Epithelial cell of prostate (primary cell): ENCODE measurements around the gene CATSPERZ.
A peak's percentile ranks its signal among the peaks of the same experiment; 100 is the strongest.

Experiments
- DNase-seq: peaks from one replicate; pipeline ENCODE4 v3.0.0-alpha.2; 2011; ENCODE audit warnings: low read depth, low spot score
- H3K27ac ChIP-seq: fragments of 450-650 bp; 2 replicates; pipeline ENCODE4 v1.5.1; 2017; ENCODE audit warnings: mild to moderate bottlenecking

Gene CATSPERZ, protein sequence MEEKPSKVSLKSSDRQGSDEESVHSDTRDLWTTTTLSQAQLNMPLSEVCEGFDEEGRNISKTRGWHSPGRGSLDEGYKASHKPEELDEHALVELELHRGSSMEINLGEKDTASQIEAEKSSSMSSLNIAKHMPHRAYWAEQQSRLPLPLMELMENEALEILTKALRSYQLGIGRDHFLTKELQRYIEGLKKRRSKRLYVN

DNA sequence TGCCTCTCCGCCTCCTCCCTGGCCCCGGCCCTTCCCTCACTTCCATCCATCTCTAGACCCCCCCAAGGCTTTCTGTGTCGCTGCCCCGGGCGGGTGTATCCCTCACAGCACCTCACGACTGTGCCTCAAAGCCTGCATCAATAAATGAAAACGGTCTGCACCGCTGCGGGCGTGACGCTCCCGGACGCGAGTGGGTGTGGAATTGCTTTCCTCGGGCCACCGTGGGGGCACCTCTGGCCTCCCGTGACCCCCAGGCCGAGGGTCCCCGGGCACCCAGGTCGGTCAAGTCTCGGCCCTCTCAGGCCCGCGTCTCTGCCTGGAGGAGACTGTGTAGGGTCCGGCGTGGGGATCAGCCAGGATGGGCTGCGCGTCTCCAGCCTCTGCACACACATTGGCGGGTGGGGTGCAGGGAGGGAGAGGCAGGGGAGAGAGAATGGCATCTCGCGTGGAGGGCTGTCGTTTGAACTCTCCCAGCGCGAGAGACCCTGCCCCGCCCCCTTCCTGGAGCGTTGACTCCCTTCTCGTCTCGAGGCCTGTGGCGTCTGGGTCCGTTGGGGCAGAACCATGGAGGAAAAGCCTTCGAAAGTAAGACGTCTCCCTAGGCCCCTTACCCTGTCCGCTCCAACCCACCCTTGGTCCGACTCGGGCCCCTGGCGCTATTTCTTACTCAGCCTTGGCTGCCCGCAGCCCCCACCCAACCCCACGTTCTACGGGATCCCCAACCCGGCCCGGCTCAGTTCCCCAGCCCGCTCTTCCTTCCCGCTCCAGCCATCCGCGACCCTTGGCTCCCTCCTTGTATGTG, at the start of gene CATSPERZ:
Gene CATSPERZ, plus strand, starts transcription at position 512 of the 802 bp plus-strand sequence. Its CDS starts 53 bp downstream, at position 565.
- no peak for DNase-seq
- H3K27ac ChIP-seq: no peak within 1 kb of the TSS

DNA sequence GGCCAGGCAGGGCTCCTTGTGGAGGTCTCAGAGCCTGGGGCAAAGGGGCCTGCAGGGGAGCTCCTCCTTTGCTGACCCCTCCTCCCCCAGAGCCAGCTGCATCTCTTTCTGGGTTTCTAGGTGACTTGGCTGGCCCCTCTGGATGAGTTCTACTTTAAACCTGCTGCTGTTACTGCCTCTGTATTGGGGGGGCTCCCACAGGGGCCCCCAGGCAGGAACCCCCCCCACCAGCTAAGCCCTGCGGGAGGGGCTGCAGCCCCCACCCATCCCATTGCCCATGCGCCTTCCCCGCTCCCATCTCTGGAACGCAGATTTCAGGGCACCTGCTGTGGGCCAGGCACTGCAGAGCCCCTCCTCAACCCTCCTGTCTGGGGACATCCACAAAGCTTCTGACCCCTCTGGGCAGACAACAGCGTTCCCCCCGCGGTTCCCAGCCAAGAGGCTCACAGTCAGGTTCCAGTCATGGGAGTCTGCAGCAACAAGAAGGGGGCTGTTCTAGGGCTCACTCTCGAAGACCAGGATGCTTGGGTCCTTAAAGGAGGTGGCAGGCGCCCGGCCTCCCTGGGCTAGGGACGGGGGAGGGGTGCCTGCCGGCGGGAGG, 49.6 kb upstream of the CATSPERZ start:
- H3K27ac ChIP-seq: no peak overlapping the region

DNA sequence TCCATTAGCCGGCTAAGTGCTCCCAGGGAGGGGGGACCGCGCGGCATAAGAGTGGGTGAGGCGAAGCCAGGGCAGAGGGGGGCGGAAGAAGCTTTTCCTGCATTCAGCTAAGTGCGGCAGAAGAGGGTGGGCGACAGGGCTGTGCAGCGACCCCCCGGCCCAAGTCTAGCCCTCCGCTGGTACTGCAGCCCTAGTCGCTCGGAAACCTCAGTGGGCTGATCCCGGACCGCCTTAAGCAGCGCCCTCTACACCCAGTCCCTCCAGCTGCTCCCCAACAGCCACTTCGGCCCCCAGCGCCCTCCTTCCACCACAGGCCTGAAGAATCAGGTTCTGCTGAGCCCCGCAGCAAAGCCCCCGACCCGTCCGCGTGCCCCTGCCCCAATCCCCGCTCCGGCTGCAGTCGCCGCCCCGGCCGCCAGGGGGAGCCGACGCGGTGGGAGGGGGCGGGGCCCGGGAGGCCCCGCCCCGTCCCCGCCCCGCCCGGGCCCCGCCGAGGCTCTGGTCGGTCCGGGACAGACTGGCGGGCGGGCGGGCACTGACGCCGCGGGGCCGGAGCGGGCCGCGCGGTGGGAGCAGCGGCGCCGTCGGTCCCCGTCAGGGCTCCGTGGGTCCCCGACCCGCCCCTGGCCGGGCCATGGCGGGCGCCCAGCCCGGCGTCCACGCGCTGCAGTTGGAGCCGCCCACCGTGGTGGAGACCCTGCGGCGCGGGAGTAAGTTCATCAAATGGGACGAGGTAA, 49.0 kb upstream of the CATSPERZ start, which contains the start of gene PLCB3:
Gene PLCB3, plus strand, starts transcription at position 515 of the 737 bp plus-strand sequence. Its CDS starts 120 bp downstream, at position 635.
- H3K27ac ChIP-seq: peak within 1 kb of the TSS; percentile 71
- DNase-seq: no peak

More for the DNA sequence above, 49.6 kb upstream of the CATSPERZ start:
- no peak for DNase-seq

DNA sequence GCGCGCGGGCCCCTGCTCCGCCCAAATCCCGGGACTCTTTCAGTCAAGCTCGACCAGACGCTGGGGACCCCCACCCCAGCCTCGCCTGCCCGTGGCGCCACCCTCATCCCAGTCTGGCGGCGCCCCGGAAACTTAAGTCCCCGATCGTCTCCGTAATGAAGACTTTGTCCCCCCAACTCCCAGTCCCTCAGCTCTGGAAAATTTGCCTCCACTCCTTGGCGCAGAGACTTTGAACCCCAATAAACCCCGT, 48.5 kb upstream of the CATSPERZ start:
- H3K27ac ChIP-seq: peak overlapping the region; percentile 71
- no peak for DNase-seq

DNA sequence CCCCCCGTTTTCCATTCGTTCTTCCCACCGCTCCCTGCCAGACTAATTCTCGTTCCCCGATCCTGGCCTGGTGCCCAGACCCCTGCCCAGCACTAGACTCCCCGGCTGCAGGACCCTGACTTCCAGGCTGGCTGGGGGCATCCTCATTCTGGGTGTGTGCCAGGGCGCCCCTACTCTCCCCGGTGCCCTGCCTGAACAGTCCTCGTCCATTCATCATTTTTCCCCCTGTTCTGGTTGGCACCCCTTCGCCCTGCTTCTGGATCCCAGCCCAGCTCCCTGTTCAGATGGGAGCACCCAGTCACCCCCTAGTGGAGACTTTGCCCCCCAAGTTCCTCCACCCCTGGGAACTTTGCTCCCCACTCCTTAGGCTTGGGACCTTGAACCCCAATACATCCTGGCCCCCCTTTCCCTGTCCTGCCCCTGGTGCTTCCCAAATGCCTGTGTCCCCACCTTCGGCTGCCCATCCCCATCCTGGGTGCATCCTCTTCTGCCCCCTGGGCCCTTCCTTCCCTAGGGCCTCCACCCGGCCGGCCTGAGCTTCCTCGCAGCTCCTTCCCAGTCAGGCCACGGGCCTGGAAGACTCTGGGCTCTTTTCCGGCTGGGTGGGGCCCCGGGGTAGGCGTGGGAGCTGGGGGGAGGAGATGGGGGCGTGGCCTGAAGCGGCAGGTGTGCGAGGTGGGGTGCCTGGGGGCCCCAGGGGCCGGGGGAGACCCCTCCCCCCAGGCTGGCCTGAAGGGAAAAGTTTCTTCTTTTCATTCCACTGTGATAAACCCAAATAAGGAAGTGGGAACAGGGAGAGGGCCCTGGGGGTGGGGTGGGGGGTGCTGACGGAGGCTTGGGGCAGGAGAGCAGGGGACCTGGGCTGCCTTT, 47.9 kb upstream of the CATSPERZ start:
- peak overlapping the region; percentile 71 for H3K27ac ChIP-seq
- no peak for DNase-seq

DNA sequence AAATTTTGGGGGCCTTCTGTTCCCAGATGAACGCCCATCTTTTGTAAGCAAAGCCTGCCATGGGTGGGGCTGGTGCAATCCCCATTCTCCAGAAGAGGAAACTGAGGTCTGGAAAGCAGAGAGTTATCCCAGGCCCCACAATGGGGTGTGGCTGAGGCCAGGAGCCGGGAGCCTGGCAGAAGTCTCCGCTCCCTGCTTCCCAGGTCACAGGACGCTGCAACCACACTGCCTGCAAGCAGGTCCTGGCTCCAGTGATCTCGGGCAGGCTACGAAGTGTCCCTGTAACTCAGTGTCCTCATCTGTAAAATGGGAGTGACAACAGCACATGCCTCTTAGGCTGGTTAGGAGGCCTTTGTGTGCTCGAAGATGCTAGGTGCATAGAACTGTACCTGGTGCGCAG, 47.1 kb upstream of the CATSPERZ start:
- DNase-seq: no peak
- H3K27ac ChIP-seq: no peak overlapping the region

DNA sequence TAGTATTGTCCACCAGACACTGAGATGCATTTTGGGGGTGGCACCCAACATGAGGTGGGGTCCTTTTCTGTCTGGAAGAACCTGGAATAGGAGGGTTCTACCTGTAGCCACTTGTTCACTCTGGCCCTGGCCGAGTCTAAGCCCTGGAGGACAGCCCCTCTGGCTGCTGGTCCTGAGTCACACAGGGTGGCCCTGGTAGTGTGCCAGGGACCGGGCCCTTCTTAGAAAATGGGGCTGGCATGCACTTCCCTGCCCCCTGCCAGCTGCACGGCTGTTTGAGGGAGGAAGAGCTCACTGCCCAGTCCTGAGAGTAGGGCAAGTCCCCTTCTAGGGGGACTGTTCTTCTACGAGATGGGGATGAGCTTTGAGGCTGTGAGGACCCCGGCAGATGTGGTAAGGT, 46.7 kb upstream of the CATSPERZ start:
- H3K27ac ChIP-seq: no peak overlapping the region

DNA sequence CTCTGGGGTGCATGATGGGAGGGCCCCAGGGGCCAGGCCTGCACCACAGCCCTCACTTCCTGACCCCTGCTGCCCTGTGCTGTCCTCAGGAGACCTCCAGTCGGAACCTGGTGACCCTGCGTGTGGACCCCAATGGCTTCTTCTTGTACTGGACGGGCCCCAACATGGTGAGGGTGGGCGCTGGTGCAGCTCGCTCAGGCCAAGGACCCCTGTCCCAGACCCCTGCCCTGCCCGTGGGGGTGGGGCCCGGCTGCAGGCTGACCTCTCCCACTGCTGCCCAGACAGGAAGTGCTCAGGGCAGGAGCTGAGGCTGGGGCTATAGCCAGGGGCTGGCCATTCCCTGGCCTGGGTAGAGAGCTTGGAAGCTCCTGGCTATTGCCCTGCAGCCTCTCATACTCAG, 45.8 kb upstream of the CATSPERZ start:
- H3K27ac ChIP-seq: no peak overlapping the region
- no peak for DNase-seq

More for the DNA sequence above, 46.7 kb upstream of the CATSPERZ start:
- no peak for DNase-seq

DNA sequence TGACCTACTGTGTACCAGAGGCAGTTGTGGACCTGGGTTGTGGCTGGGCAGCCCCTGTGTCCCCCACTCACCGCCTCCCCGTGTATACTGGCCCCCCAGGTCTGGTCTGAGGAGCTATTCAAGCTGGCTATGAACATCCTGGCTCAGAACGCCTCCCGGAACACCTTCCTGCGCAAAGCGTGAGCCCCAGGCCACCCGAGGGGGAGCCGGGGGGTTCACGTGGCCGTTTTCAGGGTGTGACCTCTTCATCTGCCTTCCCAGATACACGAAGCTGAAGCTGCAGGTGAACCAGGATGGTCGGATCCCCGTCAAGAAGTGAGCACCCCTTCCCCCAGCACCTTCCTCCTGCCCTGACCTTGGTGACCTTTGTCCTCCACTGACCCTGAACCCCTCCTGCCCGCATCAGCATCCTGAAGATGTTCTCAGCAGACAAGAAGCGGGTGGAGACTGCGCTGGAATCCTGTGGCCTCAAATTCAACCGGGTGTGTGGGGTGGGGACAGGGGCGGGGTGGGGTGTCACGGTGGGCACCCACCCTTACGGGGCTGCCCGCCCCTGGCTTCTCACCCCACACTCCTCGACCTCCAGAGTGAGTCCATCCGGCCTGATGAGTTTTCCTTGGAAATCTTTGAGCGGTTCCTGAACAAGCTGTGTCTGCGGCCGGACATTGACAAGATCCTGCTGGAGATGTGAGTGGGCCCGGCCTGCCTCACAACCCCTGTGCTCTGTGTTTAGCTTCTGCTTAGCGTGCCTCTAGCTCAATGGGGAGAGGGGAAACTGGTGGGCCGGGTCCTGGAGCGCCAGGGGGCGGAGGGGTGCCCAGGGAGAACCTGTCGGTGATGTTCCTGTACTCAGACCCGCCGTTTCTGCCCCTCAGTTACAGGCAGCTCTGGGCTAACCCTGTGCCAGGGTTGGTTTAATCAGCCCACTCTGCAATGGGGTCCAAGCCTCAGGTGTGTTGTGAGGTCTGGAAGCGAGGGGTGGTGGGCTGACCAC, 44.7 kb upstream of the CATSPERZ start:
- no peak overlapping the region for H3K27ac ChIP-seq
- DNase-seq: no peak

DNA sequence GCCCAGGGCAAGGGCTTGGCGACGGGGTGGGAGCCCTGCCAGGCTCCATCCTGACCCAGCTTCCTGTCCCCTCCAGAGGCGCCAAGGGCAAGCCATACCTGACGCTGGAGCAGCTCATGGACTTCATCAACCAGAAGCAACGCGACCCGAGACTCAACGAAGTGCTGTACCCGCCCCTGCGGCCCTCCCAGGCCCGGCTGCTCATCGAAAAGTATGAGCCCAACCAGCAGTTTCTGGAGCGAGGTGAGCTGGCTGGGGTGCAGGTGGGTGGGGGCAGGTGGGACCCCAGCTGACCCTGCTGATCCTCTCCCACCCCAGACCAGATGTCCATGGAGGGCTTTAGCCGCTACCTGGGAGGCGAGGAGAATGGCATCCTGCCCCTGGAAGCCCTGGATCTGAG, 43.9 kb upstream of the CATSPERZ start:
- DNase-seq: no peak
- no peak overlapping the region for H3K27ac ChIP-seq

DNA sequence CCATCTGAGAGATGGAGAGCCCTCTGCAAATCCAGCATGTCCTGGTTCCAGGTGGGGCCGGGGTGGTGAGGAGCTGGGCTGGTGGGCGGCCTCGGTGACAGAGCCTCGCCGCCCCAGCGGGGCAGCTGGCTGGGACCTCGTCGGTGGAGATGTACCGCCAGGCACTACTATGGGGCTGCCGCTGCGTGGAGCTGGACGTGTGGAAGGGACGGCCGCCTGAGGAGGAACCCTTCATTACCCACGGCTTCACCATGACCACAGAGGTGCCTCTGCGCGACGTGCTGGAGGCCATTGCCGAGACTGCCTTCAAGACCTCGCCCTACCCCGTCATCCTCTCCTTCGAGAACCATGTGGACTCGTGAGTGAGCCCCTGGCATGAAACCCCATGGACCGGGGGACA, 41.8 kb upstream of the CATSPERZ start:
- DNase-seq: no peak

DNA sequence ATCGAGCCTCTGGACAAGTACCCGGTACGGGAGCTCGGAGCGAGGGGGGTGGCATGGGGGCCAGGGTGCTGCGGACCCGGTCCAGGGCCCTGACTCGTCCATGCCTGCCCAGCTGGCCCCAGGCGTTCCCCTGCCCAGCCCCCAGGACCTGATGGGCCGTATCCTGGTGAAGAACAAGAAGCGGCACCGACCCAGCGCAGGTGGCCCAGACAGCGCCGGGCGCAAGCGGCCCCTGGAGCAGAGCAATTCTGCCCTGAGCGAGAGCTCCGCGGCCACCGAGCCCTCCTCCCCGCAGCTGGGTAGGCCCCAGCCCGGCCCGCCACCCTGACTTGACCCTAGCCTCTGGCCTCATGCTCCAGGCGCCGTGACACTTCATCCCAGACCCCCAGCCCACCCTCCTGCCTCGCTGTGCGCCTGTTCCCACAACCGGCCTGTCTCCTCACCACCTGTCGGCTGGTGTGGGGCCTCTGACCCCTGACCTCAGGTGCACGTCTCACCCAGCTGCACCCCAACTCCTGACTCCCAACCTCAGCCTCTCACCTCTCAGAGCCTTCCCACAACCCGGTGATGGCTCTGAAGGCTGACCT, 41.1 kb upstream of the CATSPERZ start:
- no peak for DNase-seq
- no peak overlapping the region for H3K27ac ChIP-seq

More for the DNA sequence above, 41.8 kb upstream of the CATSPERZ start:
- H3K27ac ChIP-seq: no peak overlapping the region

DNA sequence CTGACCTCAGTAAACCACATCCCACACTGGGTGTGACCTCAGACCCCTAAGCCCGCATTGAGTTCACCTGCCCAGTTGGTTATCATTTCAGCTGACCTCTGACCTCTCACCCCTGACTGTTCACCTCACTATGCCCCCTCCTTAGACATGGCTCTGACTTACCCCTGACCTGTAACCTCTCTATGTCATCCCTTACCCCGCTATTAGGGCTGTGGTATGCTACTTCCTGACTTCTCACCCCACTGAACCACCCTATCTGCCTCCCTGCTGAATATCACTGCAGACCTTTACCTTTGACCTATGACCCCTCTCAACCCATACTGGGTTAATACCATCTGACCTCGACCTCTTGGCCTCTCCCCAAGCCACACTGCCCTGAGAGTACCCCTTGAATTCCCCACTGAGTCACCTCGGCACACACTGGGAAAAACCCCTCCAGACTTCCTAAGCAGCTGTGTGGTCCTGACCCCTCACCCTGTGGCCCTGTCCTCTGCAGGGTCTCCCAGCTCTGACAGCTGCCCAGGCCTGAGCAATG, 40.6 kb upstream of the CATSPERZ start:
- no peak for DNase-seq
- no peak overlapping the region for H3K27ac ChIP-seq

DNA sequence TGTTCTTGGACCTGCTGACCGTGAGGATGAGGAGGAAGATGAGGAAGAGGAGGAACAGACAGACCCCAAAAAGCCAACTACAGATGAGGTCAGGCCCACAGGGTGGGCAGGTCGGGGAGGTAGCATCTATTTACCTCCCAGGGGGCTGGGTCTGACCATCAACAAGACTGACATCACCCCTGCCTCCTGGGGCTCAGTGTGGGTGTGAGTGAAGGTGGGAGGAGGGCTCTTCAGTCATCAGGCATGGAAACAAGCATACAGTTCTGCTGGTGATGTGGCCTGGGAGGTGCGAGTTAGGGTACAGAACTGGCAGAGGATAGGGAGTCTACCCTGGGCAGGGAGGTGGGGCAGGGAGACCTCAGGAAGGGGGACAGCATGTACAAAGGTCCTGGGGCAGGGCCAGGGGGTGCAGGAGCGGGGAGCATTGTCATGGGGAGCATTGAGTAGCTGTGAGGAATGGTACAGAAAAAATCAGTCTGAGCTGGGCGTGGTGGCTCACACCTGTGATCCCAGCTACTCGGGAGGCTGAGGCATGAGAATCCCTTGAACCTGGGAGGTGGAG, 39.9 kb upstream of the CATSPERZ start:
- H3K27ac ChIP-seq: no peak overlapping the region
- DNase-seq: no peak

DNA sequence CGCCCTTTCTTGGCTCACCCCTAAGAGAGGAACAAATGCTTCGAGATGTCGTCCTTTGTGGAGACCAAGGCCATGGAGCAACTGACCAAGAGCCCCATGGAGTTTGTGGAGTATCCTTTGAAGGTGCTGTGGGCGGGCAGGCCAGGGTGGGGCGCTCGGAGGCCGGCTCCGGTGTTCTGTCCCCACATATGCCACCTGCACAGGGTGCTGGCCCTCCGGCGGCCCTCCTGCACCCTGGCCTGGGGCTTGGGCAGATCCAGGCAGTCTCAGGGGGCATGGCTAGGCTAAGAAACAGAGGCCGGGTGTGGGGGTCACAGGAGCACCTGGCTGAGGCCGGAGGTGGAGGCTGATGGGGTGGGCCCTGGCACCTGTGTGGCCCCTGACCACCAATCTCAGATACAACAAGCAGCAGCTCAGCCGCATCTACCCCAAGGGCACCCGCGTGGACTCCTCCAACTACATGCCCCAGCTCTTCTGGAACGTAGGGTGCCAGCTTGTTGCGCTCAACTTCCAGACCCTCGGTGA, 38.5 kb upstream of the CATSPERZ start:
- no peak for DNase-seq
- H3K27ac ChIP-seq: no peak overlapping the region

DNA sequence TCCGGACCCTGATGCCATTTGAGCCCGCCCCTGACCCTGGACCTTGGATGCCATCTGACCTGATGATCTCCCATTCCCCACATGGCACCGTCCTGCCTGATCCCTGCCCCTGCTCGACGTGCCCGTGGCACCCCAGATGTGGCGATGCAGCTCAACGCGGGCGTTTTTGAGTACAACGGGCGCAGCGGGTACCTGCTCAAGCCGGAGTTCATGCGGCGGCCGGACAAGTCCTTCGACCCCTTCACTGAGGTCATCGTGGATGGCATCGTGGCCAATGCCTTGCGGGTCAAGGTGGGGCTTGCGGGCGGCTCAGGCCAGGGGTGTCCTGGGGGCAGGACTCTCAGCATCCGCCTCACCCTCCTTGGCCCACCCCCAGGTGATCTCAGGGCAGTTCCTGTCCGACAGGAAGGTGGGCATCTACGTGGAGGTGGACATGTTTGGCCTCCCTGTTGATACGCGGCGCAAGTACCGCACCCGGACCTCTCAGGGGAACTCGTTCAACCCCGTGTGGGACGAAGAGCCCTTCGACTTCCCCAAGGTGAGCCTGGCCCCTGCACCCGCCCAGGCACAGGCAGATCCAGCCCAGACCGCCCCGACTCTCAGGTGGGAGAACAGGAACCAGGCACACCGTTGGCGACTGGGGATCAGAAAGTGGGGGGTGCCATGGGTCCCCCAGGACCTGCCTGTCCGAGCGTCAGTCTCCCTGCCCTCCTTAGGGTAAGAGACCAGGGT, 37.7 kb upstream of the CATSPERZ start:
- no peak for DNase-seq
- H3K27ac ChIP-seq: no peak overlapping the region
